Sciatic nerve (tissue), 2 donors: ENCODE results near the gene CLCN2. TPM values are rescaled to one million over a fixed set of nuclear protein-coding genes. Genes with fewer than 3 reads are reported as not detected.
A peak's percentile ranks its signal among the peaks of the same experiment; 100 is the strongest.

Experiments
- ATAC-seq: fragments of 200-7000 bp; cut with Tn5 transposase; one replicate; pipeline ENCODE4 v1.9.1; 2020; ENCODE audit warnings: mild to moderate bottlenecking, moderate library complexity
- DNase-seq: peaks from one replicate; pipeline ENCODE4 v3.0.0-alpha.2; 2020; ENCODE audit warnings: low spot score
- intact Hi-C: fragments of 100-400 bp; cut with DNase I; formaldehyde crosslinking; loops from one replicate; pipeline ENCODE4 v1.14.2; 2022
- total RNA-seq: library from RNA; stranded (reverse); fragmentation: NEBNext Ultra II Directional; extraction: Animal tissue kit (Norgen Biotek cat#: 25700); gene quantifications from one replicate; pipeline ENCODE4 v1.2.1, GENCODE V29; 2021
- donor health status: DM: no; HTN: no; CAD: no.
- donor health status: DM: no; HTN: no; CAD: no.

Gene CLCN2
- total RNA-seq: 24.5 TPM

DNA sequence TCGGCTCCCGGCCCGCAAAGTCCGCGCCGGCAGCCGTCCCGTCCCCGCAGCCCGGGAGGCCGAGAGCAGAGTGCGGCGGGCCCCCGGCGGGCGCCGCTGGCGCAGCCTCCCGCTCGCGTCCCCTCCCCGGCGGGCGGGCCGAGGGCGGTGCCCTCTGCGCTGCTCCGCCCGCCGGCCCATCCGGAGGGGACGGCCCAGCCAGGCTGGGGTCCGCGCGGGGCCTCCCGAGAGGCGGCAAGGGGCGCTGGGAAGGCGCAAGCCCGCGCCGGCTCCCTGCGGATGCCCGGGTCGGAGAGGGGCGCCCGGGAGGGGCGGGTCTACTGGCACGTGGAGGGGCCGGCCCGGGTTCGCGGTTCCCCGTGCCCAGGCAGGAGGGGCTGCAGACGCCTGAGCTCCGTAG lies at the start of gene CLCN2, which contains the start of gene POLR2H:
Gene CLCN2, minus strand, starts transcription at position 74 of the 400 bp plus-strand sequence. CDS start 126 bp downstream, outside the sequence.
Gene POLR2H, plus strand, starts transcription at position 179 of the 400 bp plus-strand sequence. CDS start 1,783 bp downstream, outside the sequence.
- intact Hi-C loops: no loop called here
- DNase-seq (no peak), ATAC-seq (peak; percentile 31)

DNA sequence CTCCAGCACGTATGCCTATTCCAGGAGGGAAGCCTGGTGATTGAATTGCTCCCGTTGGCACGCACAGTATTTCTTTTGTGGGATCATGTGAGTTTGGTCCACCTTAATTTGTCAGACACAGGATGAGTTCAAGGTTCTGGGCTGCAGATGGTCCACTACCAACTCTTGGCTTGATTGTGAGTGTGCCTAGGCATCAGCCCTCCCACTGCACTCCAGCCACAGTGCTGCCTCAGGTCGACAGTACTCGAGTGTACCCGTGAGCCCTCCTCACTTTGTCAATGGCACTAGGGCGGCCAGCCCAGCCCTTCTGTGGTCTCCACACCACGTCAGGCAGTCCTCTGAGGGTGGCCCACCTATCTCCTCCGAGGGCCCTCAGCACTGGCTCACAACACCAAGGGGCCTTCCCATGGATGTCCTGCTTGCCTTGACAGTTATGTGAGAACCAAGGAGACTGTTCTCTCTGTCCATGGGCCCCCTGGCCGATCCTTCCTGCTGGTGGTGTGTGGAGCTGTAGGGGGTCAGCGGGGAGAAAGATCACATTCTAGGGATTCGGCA lies 48.6 kb upstream of the CLCN2 start:
- ATAC-seq: no peak
- DNase-seq: no peak
- intact Hi-C loops: no loop called here

DNA sequence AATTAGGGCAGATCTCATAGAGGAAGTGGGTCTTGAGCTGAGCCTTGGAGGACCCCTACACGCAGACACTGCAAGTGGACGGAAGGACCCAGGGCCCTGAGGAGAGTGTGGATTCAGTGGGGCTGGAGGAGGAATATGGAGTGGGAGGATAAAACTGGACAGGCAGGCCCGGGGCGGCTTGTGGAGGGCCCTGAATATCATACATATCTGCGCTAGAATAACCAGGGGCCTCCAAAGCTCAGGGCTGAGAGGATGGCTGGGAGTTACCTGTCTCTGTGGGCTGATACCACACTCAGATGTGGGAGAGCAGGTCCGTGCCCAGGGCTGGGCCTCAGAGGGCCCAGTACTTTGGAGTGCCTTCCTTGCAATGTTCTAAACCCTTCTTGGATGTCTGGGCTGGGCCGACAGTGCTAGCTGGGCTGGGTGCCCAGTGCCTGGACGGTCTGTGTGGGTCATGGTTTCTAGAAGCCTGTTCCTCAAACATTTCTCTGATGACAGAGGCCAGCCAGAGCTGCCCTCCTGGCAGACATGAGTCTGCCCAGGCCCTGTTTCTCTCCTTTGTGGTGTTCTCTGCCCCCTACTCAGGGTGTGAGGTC lies 48.0 kb upstream of the CLCN2 start:
- intact Hi-C loops: no loop called here
- ATAC-seq: no peak
- DNase-seq: no peak

DNA sequence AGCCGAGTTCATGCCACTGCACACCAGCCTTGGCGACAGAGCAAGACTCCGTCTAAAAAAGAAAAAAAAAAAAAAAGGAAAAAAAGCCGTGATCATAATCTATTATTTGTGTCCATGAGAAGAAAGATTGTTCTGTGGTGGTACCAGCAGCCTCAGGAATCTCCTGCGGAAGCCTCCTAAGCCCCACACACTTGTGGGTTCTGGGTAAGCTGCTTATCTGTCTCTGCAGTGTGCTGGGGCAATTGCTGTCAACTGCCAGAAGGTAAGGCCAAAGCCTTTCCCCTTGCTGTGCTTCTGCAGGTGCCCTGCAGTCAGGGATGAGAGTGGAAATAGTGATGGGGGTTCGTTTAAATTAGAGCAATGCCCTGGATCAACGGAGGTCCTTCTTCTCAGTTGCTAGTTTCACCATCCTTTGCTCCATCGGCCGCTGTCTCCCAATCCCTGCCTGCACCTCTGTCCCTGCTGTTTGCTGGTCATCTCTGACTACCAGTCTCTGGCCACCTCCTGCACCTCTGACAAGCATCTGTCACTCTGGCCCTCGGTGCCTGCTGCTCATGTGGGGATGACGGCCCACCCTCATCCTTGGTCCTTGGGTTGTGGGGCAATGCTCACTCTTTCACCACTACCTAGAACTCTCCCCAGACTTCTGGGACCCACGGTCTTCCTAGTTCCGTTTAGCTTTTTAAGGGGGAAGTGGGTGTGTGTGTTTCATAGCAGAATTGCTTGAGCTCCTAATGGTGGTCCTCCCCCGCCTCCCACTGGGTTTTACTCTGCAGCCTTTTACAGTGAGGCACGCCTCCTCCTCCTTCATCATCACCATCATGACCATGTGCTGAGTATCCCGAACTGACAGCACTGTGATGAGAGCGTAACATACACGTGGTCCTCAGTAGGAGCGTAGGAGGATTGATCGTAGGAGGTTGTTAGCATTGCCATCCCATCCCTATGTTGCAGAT lies 43.9 kb upstream of the CLCN2 start:
- DNase-seq (no peak), ATAC-seq (no peak)
- intact Hi-C loops: no loop called here

DNA sequence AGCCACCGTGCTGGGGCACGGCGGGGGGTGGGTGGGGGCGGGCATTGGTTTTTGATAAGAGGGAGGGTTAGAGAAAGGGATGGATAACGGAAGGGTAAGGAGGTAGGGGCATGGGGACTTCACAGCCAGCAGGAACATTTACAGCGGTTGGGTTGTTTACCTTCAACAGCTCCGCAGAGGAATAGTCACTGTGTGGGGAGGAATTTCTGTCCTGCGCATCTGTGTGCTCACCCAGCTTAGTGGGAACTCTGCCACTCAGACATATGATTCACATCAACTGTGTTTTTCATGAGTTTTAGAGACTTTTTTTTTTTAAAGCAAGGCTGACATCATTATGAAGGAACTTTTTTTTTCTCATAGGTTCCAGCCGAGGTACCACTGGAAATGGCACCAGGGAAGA lies 38.0 kb upstream of the CLCN2 start:
- ATAC-seq (peak; percentile 95), DNase-seq (no peak)
- intact Hi-C loops: no loop called here

DNA sequence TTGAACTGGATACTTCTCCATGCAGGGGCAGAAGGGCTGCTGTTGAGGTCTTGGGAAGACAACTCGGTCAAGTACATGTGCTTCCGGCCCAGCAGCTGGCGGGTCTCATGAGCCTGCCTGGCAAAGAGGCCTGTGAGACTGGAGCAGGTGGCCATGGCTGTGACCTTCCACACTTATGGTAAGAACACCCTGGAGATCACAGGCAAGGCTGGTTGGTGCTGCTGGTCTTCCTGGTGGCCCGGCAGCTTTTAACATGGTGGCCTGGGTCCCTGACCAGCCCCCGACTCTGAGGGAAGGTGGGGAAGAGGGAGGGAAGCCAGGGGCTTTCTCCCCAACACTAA lies 33.9 kb upstream of the CLCN2 start:
- ATAC-seq (no peak), DNase-seq (no peak)
- intact Hi-C loops: no loop called here

DNA sequence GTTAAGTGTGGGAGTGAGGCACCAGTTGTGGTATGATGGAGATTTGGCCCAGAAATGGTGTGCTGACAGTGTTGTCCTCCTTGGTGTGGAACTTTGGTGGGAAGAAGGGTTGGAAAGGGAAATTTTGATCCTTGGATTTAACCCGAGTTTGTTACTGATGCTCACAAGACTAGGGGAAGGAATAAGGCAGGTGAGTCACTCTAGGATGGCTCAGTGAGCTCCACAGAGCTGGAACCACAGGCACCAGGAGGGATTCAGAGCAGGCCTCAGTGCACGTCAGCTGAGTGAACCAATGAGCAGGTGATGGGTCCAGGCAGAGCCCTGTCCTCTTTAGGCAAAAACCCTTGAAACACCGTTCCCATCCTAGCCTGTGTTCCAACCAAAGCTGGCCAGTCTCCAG lies 29.9 kb upstream of the CLCN2 start:
- DNase-seq (no peak), ATAC-seq (peak; percentile 14)
- intact Hi-C loops: no loop called here

DNA sequence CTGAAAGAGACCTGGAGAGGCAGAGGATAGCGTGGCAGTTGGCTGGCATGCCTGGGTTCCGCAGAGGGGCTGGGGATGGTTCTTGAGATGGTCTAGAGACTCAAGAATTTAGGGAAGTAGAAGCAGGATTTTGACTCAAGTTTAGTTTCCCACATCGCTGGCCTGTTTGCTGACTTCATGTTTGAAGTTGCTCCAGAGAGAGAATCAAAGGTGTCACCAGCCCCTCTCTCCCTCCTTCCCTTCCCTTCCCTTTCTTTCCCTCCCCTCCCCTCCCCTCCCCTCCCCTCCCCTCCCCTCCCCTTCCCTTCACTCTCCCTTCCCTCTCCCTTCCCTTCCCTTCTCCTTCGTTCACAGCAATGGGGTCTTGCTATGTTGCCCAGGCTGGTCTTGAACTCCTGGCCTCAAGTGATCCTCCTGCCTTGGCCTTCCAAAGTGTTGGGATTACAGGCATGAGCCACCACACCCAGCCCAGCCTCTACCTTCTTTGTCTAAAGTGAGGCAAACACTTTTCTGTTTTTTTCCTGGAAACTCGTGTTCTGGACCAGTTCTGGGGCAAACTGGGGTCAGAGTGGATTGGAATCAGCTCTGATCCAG lies 28.6 kb upstream of the CLCN2 start:
- DNase-seq (no peak), ATAC-seq (no peak)
- intact Hi-C loops: no loop called here

DNA sequence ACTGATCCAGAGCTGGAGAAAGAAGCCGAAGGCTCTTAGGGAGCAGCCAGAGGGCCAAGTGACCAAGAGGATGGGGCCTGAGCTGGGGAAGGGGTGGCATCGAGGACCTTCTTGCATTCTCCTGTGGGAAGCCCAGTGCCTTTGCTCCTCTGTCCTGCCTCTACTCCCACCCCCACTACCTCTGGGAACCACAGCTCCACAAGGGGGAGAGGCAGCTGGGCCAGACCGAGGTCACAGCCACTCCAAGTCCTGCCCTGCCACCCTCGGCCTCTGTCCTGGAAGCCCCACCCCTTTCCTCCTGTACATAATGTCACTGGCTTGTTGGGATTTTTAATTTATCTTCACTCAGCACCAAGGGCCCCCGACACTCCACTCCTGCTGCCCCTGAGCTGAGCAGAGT lies 28.0 kb upstream of the CLCN2 start:
- ATAC-seq: no peak
- intact Hi-C loops: no loop called here
- no peak for DNase-seq

DNA sequence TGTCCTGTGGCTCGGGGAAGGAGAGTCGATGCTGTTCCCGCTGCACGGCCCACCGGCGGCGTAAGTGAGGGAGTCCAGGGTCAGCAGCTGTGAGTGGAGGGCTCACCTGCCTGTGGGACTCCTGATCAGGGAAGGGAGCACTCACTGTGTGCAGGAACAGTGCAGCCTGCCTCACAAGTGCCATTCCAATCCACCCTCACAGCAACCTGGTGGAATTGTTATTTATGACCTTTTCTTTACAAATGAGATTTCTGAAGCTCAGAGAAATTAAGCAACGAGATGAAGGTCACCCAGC lies 27.5 kb upstream of the CLCN2 start:
- DNase-seq (no peak), ATAC-seq (no peak)
- intact Hi-C loops: no loop called here

DNA sequence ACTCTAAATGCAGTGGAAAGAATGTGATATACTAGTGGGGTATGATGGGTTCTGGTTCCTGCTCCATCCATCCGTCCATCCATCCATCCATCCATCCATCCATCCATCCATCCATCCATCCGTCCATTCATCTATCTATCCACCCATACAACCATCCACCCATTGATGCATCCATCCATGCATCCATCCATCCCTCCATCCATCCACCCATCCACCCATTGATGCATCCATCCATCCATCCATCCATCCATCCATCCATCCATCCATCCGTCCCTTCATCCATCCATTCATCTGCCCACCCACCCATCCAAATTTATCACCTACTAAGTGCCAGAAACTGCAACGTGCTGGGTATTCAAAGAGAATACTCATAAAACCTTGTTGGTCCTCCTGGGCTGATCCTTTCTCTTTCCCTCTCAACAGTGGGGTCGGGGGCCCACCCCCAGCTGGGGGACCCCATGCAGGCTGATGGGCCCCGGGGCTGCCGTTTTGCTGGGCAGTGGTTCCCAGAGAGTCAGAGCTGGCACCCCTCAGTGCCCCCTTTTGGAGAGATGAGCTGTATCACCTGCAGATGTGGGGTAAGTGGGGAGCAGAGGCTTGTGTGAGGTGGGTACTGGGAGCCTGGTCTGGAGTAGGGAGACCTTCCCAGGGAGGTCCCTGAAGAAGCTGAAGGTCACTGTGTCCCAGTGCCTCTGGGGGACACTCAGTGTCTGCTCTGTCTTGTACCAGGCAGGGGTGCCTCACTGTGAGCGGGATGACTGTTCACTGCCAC lies 26.9 kb upstream of the CLCN2 start:
- DNase-seq (no peak), ATAC-seq (no peak)
- intact Hi-C loops: no loop called here

DNA sequence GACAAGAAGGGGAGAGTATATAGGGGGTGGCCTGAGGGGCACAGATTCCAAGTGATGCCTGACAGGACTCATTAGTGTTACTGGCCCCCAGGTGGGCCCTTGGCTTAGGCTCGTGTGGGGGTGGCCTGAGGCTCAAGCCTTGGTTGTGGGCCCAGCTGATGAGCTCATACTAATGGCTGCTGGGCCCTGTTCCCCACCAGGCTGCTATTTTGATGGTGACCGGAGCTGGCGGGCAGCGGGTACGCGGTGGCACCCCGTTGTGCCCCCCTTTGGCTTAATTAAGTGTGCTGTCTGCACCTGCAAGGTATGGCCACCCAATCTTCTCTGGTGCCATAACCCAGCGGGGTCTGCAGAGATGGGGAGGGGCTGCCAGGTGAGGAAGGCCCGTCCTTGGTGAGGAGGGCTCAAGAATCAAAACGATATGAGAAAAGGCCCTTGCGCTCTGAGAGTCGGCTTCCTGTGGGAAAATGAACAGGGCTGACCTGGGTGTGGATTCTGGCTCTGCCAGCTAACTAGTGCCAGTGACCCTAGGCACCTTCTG lies 25.8 kb upstream of the CLCN2 start:
- no peak for DNase-seq
- intact Hi-C loops: no loop called here
- ATAC-seq: no peak

DNA sequence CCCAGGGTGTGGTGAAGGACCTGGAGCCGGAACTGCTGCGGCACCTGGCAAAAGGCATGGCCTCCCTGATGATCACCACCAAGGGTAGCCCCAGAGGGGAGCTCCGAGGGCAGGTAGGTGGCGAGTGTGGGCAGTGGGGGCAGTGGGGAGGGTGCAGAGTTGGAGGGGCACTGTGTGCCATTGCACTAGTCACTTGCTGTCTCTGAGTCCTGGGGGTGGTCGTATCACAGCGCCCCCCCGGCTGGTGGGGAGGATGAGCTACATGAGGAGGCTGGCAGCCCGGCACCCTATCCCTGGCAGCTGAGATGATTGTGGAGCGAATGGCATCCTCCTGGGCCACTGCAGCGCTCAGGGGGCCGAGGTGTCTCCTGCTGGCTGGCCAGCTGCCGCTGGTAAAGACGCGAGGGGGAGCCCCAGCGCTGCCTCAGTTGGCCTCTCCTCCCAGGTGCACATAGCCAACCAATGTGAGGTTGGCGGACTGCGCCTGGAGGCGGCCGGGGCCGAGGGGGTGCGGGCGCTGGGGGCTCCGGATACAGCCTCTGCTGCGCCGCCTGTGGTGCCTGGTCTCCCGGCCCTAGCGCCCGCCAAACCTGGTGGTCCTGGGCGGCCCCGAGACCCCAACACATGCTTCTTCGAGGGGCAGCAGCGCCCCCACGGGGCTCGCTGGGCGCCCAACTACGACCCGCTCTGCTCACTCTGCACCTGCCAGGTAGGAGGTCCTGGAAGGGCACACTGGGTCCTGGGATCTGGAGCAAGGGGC lies 24.8 kb upstream of the CLCN2 start:
- intact Hi-C loops: no loop called here
- DNase-seq (no peak), ATAC-seq (no peak)

DNA sequence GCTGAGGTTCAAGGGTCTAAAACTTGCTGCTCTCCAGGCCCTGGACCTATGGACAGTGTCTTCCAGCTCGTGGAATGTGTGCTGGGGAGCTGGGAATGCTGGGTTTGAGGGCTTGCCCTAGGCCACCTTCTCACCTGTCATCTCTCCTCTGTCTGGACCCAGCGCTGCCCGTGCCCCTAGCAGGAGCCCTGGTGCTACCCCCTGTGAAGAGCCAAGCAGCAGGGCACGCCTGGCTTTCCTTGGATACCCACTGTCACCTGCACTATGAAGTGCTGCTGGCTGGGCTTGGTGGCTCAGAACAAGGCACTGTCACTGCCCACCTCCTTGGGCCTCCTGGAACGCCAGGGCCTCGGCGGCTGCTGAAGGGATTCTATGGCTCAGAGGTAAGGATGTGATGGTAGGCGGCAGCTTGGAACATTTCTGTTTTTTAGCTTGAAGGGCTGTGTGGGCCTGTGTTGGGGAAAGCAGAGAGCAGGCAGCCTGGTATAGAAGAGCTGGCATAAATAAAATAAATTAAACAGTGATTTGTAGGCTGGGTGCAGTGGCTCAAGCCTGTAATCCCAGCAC lies 23.5 kb upstream of the CLCN2 start:
- intact Hi-C loops: no loop called here
- ATAC-seq (no peak), DNase-seq (no peak)

DNA sequence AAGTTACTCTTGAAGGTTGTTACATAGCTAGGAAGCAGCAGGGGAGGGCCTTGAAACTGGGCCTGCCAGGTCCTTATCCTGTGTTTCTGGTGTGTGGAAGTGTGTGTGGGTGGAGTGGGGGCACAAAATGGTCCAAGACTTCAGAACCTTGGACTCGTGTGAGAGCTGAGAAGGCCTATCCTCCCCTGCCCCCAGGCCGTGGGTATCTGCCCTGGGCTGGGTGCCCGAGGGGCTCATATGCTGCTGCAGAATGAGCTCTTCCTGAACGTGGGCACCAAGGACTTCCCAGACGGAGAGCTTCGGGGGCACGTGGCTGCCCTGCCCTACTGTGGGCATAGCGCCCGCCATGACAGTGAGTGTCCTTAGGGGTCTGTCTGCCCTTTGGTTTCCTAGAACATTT lies 22.9 kb upstream of the CLCN2 start:
- intact Hi-C loops: no loop called here
- DNase-seq: no peak
- no peak for ATAC-seq

DNA sequence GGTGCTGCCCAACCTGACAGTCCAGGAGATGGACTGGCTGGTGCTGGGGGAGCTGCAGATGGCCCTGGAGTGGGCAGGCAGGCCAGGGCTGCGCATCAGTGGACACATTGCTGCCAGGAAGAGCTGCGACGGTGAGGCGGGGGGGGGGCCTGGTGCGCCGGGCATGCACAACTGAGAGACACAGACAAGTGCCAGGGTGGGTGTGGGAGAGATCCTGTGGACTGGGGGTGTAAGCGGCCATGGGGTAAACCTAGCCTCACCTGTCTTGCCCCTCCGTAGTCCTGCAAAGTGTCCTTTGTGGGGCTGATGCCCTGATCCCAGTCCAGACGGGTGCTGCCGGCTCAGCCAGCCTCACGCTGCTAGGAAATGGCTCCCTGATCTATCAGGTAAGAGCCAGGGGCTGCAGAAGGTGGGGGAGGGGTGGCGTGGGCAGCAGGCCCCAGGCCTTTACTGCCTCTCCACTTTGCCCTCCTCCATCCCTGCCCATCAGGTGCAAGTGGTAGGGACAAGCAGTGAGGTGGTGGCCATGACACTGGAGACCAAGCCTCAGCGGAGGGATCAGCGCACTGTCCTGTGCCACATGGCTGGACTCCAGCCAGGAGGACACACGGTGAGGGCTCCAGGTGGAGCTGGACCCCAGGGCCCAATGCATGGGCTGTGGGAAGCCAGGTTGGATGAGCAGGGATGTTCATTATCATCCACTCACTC lies 21.8 kb upstream of the CLCN2 start:
- DNase-seq (no peak), ATAC-seq (no peak)
- intact Hi-C loops: no loop called here

DNA sequence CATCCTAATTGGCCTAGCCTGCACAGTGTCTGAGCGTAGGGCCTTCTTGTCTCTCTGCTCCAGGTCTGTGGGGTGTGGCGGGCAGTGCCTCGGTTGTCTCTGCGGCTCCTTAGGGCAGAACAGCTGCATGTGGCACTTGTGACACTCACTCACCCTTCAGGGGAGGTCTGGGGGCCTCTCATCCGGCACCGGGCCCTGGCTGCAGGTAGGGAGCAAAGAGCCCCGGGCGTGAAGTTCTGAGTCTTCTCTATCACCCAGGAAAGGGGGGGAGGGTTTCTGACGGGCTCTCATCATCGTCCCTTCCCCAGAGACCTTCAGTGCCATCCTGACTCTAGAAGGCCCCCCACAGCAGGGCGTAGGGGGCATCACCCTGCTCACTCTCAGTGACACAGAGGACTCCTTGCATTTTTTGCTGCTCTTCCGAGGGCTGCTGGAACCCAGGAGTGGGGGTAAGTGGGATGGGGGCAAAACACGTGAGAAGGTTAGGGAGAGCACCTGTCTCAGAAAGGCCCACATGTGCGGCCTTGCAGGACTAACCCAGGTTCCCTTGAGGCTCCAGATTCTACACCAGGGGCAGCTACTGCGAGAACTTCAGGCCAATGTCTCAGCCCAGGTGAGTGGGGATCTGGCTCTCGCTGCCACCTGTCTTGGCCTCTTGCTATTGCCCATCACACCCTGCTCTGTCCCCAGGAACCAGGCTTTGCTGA lies 21.1 kb upstream of the CLCN2 start:
- DNase-seq: no peak
- no peak for ATAC-seq
- intact Hi-C loops: no loop called here
